Stimulated activated naive CD8-positive, alpha-beta T cell treated with anti-CD3 and anti-CD28 coated beads, Interleukin-15, Interleukin-2, amounts not matched to agents 100 U/mL and 50 U/mL, for 24 hours (primary cell): ENCODE measurements around the gene PSMG4.

Experiments
- ATAC-seq: fragments of 150-1000 bp; cut with Tn5 transposase; one replicate; pipeline ENCODE4 v1.10.0; 2021
- DNase-seq: peaks from one replicate; pipeline ENCODE4 v3.0.0; 2021

The PSMG4 gene

GRCh38 chr6:3309391-3310050, 50.8 kb downstream of the PSMG4 start:
- DNase-seq (no peak), ATAC-seq (no peak)

- no peak for ATAC-seq
- DNase-seq = no peak
These were observed 51.3 kb downstream of the PSMG4 start for GRCh38 chr6:3310051-3310448.

- ATAC-seq (no peak), DNase-seq (no peak)
These were observed 52.0 kb downstream of the PSMG4 start for GRCh38 chr6:3310703-3311102.

- no peak for ATAC-seq
These were observed 53.1 kb downstream of the PSMG4 start for GRCh38 chr6:3311826-3312225.

GRCh38 chr6:3312604-3313231, 54.0 kb downstream of the PSMG4 start:
- no peak for DNase-seq
- ATAC-seq = no peak

More at GRCh38 chr6:3311826-3312225, 53.1 kb downstream of the PSMG4 start:
- DNase-seq = no peak

- ATAC-seq = no peak
- no peak for DNase-seq
These were observed 55.4 kb downstream of the PSMG4 start for GRCh38 chr6:3314176-3314575.

- ATAC-seq (no peak), DNase-seq (no peak)
These were observed 56.1 kb downstream of the PSMG4 start for GRCh38 chr6:3314621-3315467.

GRCh38 chr6:3315841-3316240, 57.1 kb downstream of the PSMG4 start:
- DNase-seq (no peak), ATAC-seq (no peak)

GRCh38 chr6:3316331-3316730, 57.6 kb downstream of the PSMG4 start:
- DNase-seq = no peak
- no peak for ATAC-seq

GRCh38 chr6:3316818-3317217, 58.1 kb downstream of the PSMG4 start:
- DNase-seq (no peak), ATAC-seq (no peak)
